HepG2 (cell line): ENCODE measurements around the gene RBP5. TPM values are rescaled to one million over a fixed set of nuclear protein-coding genes. Genes with fewer than 3 reads are reported as not detected.

Experiments used
- ATAC-seq: fragments of 200-7000 bp; cut with Tn5 transposase; 3 replicates; pipeline ENCODE4 v1.9.1; 2020; ENCODE audit warnings: mild to moderate bottlenecking, moderate library complexity
- BruUV-seq: library from RNA; stranded (reverse); fragments of 400-500 nt; replicated peaks from 2 replicates; lab custom pipeline; 2021; lab: Mats Ljungman, UMichigan
- CTCF ChIA-PET: fragments of 300-600 bp; formaldehyde crosslinking; extraction: SDS; loops from one replicate; lab custom pipeline; 2021; ENCODE audit warnings: low total read pairs, inconsistent platforms, low intra/inter-chr PET ratio; lab: Yijun Ruan, JAX
- POLR2A ChIA-PET: fragments of 350-600 bp; sonication (Branson Sonifier 250); formaldehyde crosslinking; loops from one replicate; lab custom pipeline; 2020; ENCODE audit warnings: antibody characterized with exemption, inconsistent platforms; lab: Yijun Ruan, JAX
- DNase-seq: peaks from one replicate; pipeline ENCODE4 v3.0.0-alpha.2; 2015; ENCODE audit warnings: low spot score
- FAIRE-seq: peaks from 3 replicates; lab custom pipeline; 2011; peaks lifted over from hg19 to GRCh38; lab: Jason Lieb, UNC
- H2AFZ ChIP-seq: one replicate; pipeline ENCODE4 v1.6.1; 2011; ENCODE audit warnings: low read length, inconsistent platforms
- H3K27ac ChIP-seq: fragments of 300-600 bp; 3 replicates; pipeline ENCODE4 v1.8.0; 2011; ENCODE audit warnings: mixed run types, mild to moderate bottlenecking, mixed read lengths, low read length, inconsistent platforms; ENCODE audit not compliant: insufficient read depth; ENCODE audit errors: extremely low read length
- H3K27me3 ChIP-seq, 2 experiments: fragments of 200-600 bp in 1 of 2; 2 replicates in 1 of 2; 3 replicates in 1 of 2; pipeline versions ENCODE4 v1.6.0 to v1.8.0; 2011; ENCODE audit warnings: low read length in 2 of 2, mild to moderate bottlenecking in 2 of 2, moderate library complexity in 2 of 2, inconsistent platforms in 1 of 2; ENCODE audit not compliant: insufficient read depth in 2 of 2, control insufficient read depth in 1 of 2
- H3K36me3 ChIP-seq, 2 experiments: fragments of 200-600 bp in 1 of 2; replicated peaks in 1 of 2; 2 replicates in 1 of 2; 3 replicates in 1 of 2; pipeline versions ENCODE4 v1.5.1 to v1.8.0; 2011; ENCODE audit warnings: low read length in 2 of 2, inconsistent platforms in 1 of 2; ENCODE audit not compliant: insufficient read depth in 2 of 2, control insufficient read depth in 1 of 2
- H3K4me1 ChIP-seq: 2 replicates; pipeline ENCODE4 v1.5.1; 2012; ENCODE audit warnings: low read length, inconsistent platforms; ENCODE audit not compliant: insufficient read depth
- H3K4me2 ChIP-seq: 2 replicates; pipeline ENCODE4 v1.6.0; 2011; ENCODE audit warnings: low read depth, low read length, inconsistent platforms
- H3K4me3 ChIP-seq, 3 experiments: fragments of 200-600 bp in 1 of 3; sonication (generic), shearing (Covaris generic) in 1 of 3; replicated peaks in 1 of 3; 2 replicates each; pipeline ENCODE4 v1.5.1; 2011 to 2016; ENCODE audit warnings: low read length in 3 of 3, inconsistent platforms in 2 of 3, low read depth in 2 of 3, mild to moderate bottlenecking in 2 of 3, control low read depth in 1 of 3, mixed read lengths in 1 of 3; ENCODE audit not compliant: insufficient read depth in 1 of 3
- H3K79me2 ChIP-seq: one replicate; pipeline ENCODE4 v1.6.1; 2011; ENCODE audit warnings: low read length, inconsistent platforms; ENCODE audit not compliant: insufficient read depth
- H3K9ac ChIP-seq: 2 replicates; pipeline ENCODE4 v1.6.0; 2011; ENCODE audit warnings: mild to moderate bottlenecking, low read depth, low read length, inconsistent platforms; ENCODE audit not compliant: insufficient read depth
- H3K9me3 ChIP-seq: 2 replicates; pipeline ENCODE4 v1.5.1; 2012; ENCODE audit warnings: mild to moderate bottlenecking, low read length
- H4K20me1 ChIP-seq: 2 replicates; pipeline ENCODE4 v1.6.0; 2011; ENCODE audit warnings: inconsistent platforms, mild to moderate bottlenecking, low read length, moderate library complexity; ENCODE audit not compliant: insufficient read depth
- HNF1A ChIP-seq, 2 experiments: sonication (generic) in 1 of 2; formaldehyde crosslinking in 1 of 2; IDR thresholded peaks; 2 replicates each; pipeline versions ENCODE4 v1.4.0 to v1.6.1; 2016 to 2020; ENCODE audit warnings: borderline replicate concordance in 1 of 2, low read depth in 1 of 2, mild to moderate bottlenecking in 1 of 2, missing genetic modification reagents in 1 of 2
- JDP2 ChIP-seq: sonication (generic); formaldehyde crosslinking; IDR thresholded peaks from 2 replicates; pipeline ENCODE4 v1.8.1; 2022; ENCODE audit warnings: missing genetic modification reagents, borderline replicate concordance
- KMT2B ChIP-seq: IDR thresholded peaks from 2 replicates; pipeline ENCODE4 v1.6.1; 2016; ENCODE audit warnings: missing genetic modification reagents, missing compliant biosample characterization
- SP1 ChIP-seq, 2 experiments: fragments of 450-650 bp in 1 of 2; sonication (generic) in 1 of 2; formaldehyde crosslinking in 1 of 2; IDR thresholded peaks; 2 replicates each; pipeline versions ENCODE4 v1.4.0 to v1.6.1; 2016 to 2020; ENCODE audit warnings: missing genetic modification reagents in 1 of 2
- SP140L ChIP-seq: sonication (generic); formaldehyde crosslinking; IDR thresholded peaks from 2 replicates; pipeline ENCODE4 v1.4.0; 2020; ENCODE audit warnings: missing genetic modification reagents, borderline replicate concordance
- TAF1 ChIP-seq: sonication (generic); formaldehyde crosslinking; IDR thresholded peaks from 2 replicates; pipeline ENCODE4 v1.4.0; 2020; ENCODE audit warnings: missing genetic modification reagents
- TFAP4 ChIP-seq: sonication (generic); IDR thresholded peaks from 2 replicates; pipeline ENCODE4 v1.6.1; 2016; ENCODE audit warnings: low read depth, borderline replicate concordance
- TOPORS ChIP-seq: sonication (generic); formaldehyde crosslinking; IDR thresholded peaks from 2 replicates; pipeline ENCODE4 v1.8.0; 2023; ENCODE audit warnings: mild to moderate bottlenecking, missing genetic modification reagents
- ZEB1 ChIP-seq: IDR thresholded peaks from 2 replicates; pipeline ENCODE4 v1.6.1; 2012; ENCODE audit warnings: mild to moderate bottlenecking, low read depth, inconsistent platforms; ENCODE audit not compliant: insufficient replicate concordance
- ZFP62 ChIP-seq: sonication (generic); formaldehyde crosslinking; IDR thresholded peaks from 2 replicates; pipeline ENCODE4 v1.4.0; 2020; ENCODE audit warnings: missing genetic modification reagents
- ZNF546 ChIP-seq: sonication (generic); formaldehyde crosslinking; conservative IDR thresholded peaks from 2 replicates; pipeline ENCODE4 v1.8.1; 2023; ENCODE audit warnings: mild to moderate bottlenecking, missing genetic modification reagents
- ZNF570 ChIP-seq: sonication (generic); formaldehyde crosslinking; IDR thresholded peaks from 2 replicates; pipeline ENCODE4 v1.4.0; 2020; ENCODE audit warnings: mild to moderate bottlenecking, missing genetic modification reagents, borderline replicate concordance
- ZNF691 ChIP-seq: sonication (generic); formaldehyde crosslinking; IDR thresholded peaks from 2 replicates; pipeline ENCODE4 v1.4.0; 2020; ENCODE audit warnings: missing genetic modification reagents, low read depth, mild to moderate bottlenecking, borderline replicate concordance
- ZSCAN29 ChIP-seq: sonication (generic); formaldehyde crosslinking; conservative IDR thresholded peaks from 2 replicates; pipeline ENCODE4 v1.4.0; 2020; ENCODE audit warnings: mild to moderate bottlenecking, missing genetic modification reagents
- ZXDC ChIP-seq: sonication (generic); formaldehyde crosslinking; IDR thresholded peaks from 2 replicates; pipeline ENCODE4 v1.5.0; 2020; ENCODE audit warnings: mild to moderate bottlenecking, missing genetic modification reagents
- WGBS: methylation state at CpG from one replicate; pipeline ENCODE4 v1.1.6; 2017; ENCODE audit warnings: low lambda C conversion rate; 5-methylcytosine and 5-hydroxymethylcytosine counted together
- in situ Hi-C: cut with HindIII; loops from 2 replicates; pipeline ENCODE4 v1.10.0; 2017; ENCODE audit warnings: low pct_unique_long_range_greater_than_20kb; ENCODE audit not compliant: extremely low pct_ligation_motif_present
- intact Hi-C: fragments of 100-400 bp; cut with micrococcal nuclease; formaldehyde crosslinking; loops from one replicate; pipeline ENCODE4 v1.10.0; 2022; ENCODE audit not compliant: unreplicated experiment
- polyA plus RNA-seq, 8 experiments: library from polyadenylated mRNA; depleted of rRNA in 3 of 8; stranded (reverse) in 7 of 8; unstranded in 1 of 8; fragments of >200 nt; fragmentation: Illumina TruSeq in 4 of 8; extraction: Trizol in 4 of 8; gene quantifications; 2 replicates each; pipeline versions ENCODE4 v1.2.1 to v1.2.3, GENCODE V29; 2011 to 2016; ENCODE audit warnings: low read depth in 4 of 8, missing spikeins in 1 of 8, mixed read lengths in 1 of 8; ENCODE audit not compliant: insufficient read depth in 1 of 8
- total RNA-seq, 5 experiments: library from RNA; depleted of rRNA; stranded (reverse); fragments of >200 nt; fragmentation: Illumina TruSeq; extraction: Trizol; gene quantifications; 2 replicates each; pipeline ENCODE4 v1.2.3, GENCODE V29; 2016; ENCODE audit warnings: low read depth in 1 of 5

The RBP5 gene
- total and polyA plus RNA-seq, 2 of the 13 experiments (the other 11 are each of a cell fraction or from before 2014, with no cell fraction given), result 13.8 to 19.8 TPM

DNA sequence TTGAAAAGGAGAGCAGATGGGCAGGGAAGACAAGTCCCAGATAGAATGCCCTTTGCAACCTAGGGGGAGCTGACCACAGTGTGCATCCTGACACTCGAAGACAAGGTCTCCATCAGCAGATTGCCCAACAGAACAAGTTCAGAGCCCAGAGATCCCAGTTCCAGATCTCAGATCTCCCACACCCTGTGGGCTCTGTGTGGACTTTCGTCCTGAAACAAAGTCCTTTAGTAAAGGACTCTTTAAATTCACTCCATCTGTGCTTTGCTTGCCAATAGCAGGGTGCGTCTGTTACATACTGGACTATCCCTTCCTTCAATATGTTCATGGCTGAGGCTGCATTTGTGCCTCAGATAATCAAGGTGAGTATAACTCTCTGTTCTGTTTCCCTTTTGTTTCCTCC lies 11.0 kb downstream of the RBP5 start (continued):
- TF ChIP-seq ZXDC (CRISPR knock-in tag) (no peak), ZSCAN29 (CRISPR knock-in tag) (no peak)

- no peak overlapping the region for H3K27ac ChIP-seq
- ATAC-seq (no peak), DNase-seq (no peak), FAIRE-seq (no peak)
- BruUV-seq, result no TSS peak
- no peak overlapping the region for H3K9ac ChIP-seq
- H3K9me3 ChIP-seq, result no peaks in the 10 kb centered on the region
- CTCF ChIA-PET, result no interaction called here
- H3K36me3 ChIP-seq, result peaks cover 3 to 8% of the 10 kb centered on the region in 2 experiments; a peak in 3 of 5 replicates
- no peak overlapping the region for H3K4me3 ChIP-seq
- POLR2A ChIA-PET, result no interaction called here
- H4K20me1 ChIP-seq, result no peaks in the 10 kb centered on the region
- 96% methylated on average over 3 of the region's 9 CpGs for WGBS
- peaks cover 22% of the 10 kb centered on the region for H3K4me1 ChIP-seq
- intact Hi-C loops, result no loop called here
- no peak overlapping the region for H3K4me2 ChIP-seq
- H3K79me2 ChIP-seq, result no peaks in the 10 kb centered on the region
- no peak overlapping the region for H2AFZ ChIP-seq
- in situ Hi-C loops, result loop anchor here (10.0 kb wide), 2 partner anchors 52 to 172 kb away; partner anchors contain the start of genes C12orf57, C1S and RNU7-1
- H3K27me3 ChIP-seq, result no peaks in the 10 kb centered on the region
- TF ChIP-seq ZEB1 (no peak), SP1 (IDR thresholded peaks at IDR 0.05) (no peak), SP1 (CRISPR knock-in tag; IDR thresholded peaks at IDR 0.05) (no peak), ZNF570 (CRISPR knock-in tag) (no peak), TAF1 (CRISPR knock-in tag) (no peak), ZNF546 (CRISPR knock-in tag) (no peak), ZFP62 (CRISPR knock-in tag) (no peak), HNF1A (IDR thresholded peaks at IDR 0.05; ENCODE audit: low read depth) (no peak), HNF1A (CRISPR knock-in tag; IDR thresholded peaks at IDR 0.05; ENCODE audit: borderline replicate concordance) (no peak), KMT2B (CRISPR knock-in tag) (no peak), ZNF691 (CRISPR knock-in tag) (no peak), SP140L (no peak), TFAP4 (no peak), TOPORS (CRISPR knock-in tag) (no peak), JDP2 (CRISPR knock-in tag) (no peak)
Measured at GRCh38 chr12:7116916-7117315, 11.8 kb downstream of the RBP5 start.
